GM12878 (cell line): ENCODE data around the gene SLC6A11. TPM values are rescaled to one million over a fixed set of nuclear protein-coding genes. Genes with fewer than 3 reads are reported as not detected.

Source experiments
- ATAC-seq: fragments of 200-7000 bp; cut with Tn5 transposase; 3 replicates; pipeline ENCODE4 v1.9.1; 2020; ENCODE audit warnings: mild to moderate bottlenecking, moderate library complexity
- BruUV-seq: library from RNA; stranded (reverse); fragments of 400-500 nt; replicated peaks from 2 replicates; lab custom pipeline; 2021; lab: Mats Ljungman, UMichigan
- CTCF ChIA-PET: fragments of 300-600 bp; sonication (Branson Sonifier 250); formaldehyde crosslinking; extraction: SDS; loops from one replicate; lab custom pipeline; 2021; ENCODE audit warnings: inconsistent platforms; lab: Yijun Ruan, JAX
- POLR2A ChIA-PET: fragments of 350-600 bp; formaldehyde crosslinking; extraction: SDS; loops from one replicate; lab custom pipeline; 2021; ENCODE audit warnings: inconsistent platforms; lab: Charles Lee
- RAD21 ChIA-PET: fragments of 300-600 bp; sonication (Branson Sonifier 250); formaldehyde crosslinking; loops from one replicate; lab custom pipeline; 2023; ENCODE audit warnings: antibody characterized with exemption; ENCODE audit not compliant: unreplicated experiment; lab: Charles Lee
- SMC1A ChIA-PET: fragments of 300-600 bp; sonication (Branson Sonifier 250); formaldehyde crosslinking; loops from one replicate; lab custom pipeline; 2023; ENCODE audit not compliant: unreplicated experiment, uncharacterized antibody; lab: Charles Lee
- DNase-seq: peaks from one replicate; pipeline ENCODE4 v3.0.0-alpha.2; 2011; ENCODE audit warnings: low read depth, low spot score
- FAIRE-seq: peaks from 3 replicates; lab custom pipeline; 2011; peaks lifted over from hg19 to GRCh38; lab: Jason Lieb, UNC
- H2AFZ ChIP-seq: 2 replicates; pipeline ENCODE4 v1.6.0; 2011; ENCODE audit warnings: low read depth, low read length, control low read depth; ENCODE audit not compliant: control insufficient read depth
- H3K27ac ChIP-seq: 2 replicates; pipeline ENCODE4 v1.5.1; 2011; ENCODE audit warnings: control low read depth; ENCODE audit not compliant: control insufficient read depth, insufficient read depth
- H3K27me3 ChIP-seq, 2 experiments: replicated peaks in 1 of 2; 2 replicates each; pipeline versions ENCODE4 v1.6.0 to v1.6.1; 2011; ENCODE audit warnings: low read length in 1 of 2; ENCODE audit not compliant: control insufficient read depth in 2 of 2, insufficient read depth in 2 of 2
- H3K36me3 ChIP-seq, 2 experiments: 2 replicates each; pipeline ENCODE4 v1.5.1; 2011; ENCODE audit warnings: low read length in 1 of 2; ENCODE audit not compliant: control insufficient read depth in 2 of 2, insufficient read depth in 2 of 2
- H3K4me1 ChIP-seq: 2 replicates; pipeline ENCODE4 v1.6.1; 2011; ENCODE audit warnings: mild to moderate bottlenecking, low read length, moderate library complexity, mixed read lengths; ENCODE audit not compliant: control insufficient read depth, insufficient read depth
- H3K4me2 ChIP-seq: 2 replicates; pipeline ENCODE4 v1.6.0; 2011; ENCODE audit warnings: control low read depth; ENCODE audit not compliant: control insufficient read depth, insufficient read depth
- H3K4me3 ChIP-seq: fragments of 200-600 bp; sonication (generic); 2 replicates; pipeline ENCODE4 v1.5.1; 2016
- H3K79me2 ChIP-seq: 2 replicates; pipeline ENCODE4 v1.6.0; 2011; ENCODE audit warnings: low read length; ENCODE audit not compliant: control insufficient read depth, insufficient read depth
- H3K9ac ChIP-seq: 2 replicates; pipeline ENCODE4 v1.8.0; 2011; ENCODE audit warnings: low read length, control low read depth, mixed read lengths; ENCODE audit not compliant: control insufficient read depth, insufficient read depth
- H3K9me3 ChIP-seq: replicated peaks from 3 replicates; pipeline ENCODE4 v1.5.1; 2011; ENCODE audit warnings: mild to moderate bottlenecking, low read length; ENCODE audit not compliant: control insufficient read depth, insufficient read depth
- H4K20me1 ChIP-seq: 2 replicates; pipeline ENCODE4 v1.6.0; 2011; ENCODE audit not compliant: control insufficient read depth, insufficient read depth
- MXI1 ChIP-seq: fragments of 150-350 bp; IDR thresholded peaks from 2 replicates; pipeline ENCODE4 v1.6.1; 2011; ENCODE audit warnings: low read depth, mild to moderate bottlenecking, inconsistent platforms, low read length, improper control_type of control experiment
- RFX5 ChIP-seq: IDR thresholded peaks from 2 replicates; pipeline ENCODE4 v1.6.1; 2011; ENCODE audit warnings: low read depth, low read length, improper control_type of control experiment
- ZNF687 ChIP-seq: fragments of 450-650 bp; IDR thresholded peaks from 2 replicates; pipeline ENCODE4 v1.6.1; 2017; ENCODE audit warnings: mild to moderate bottlenecking, moderate library complexity
- WGBS: methylation state at CpG from one replicate; pipeline ENCODE4 v1.1.6; 2016; ENCODE audit warnings: low lambda C conversion rate; ENCODE audit not compliant: insufficient replicate concordance, insufficient coverage; ENCODE audit errors: missing lambda C conversion rate; 5-methylcytosine and 5-hydroxymethylcytosine counted together
- in situ Hi-C: fragments of 300-500 bp; cut with MboI; formaldehyde crosslinking; loops from 9 replicates; pipeline ENCODE4 v1.14.3; 2018; ENCODE audit warnings: mixed read lengths
- intact Hi-C: fragments of 100-400 bp; cut with micrococcal nuclease; formaldehyde crosslinking; loops from one replicate; pipeline ENCODE4 v1.14.2; 2022; ENCODE audit not compliant: unreplicated experiment
- polyA plus RNA-seq, 11 experiments: library from polyadenylated mRNA; depleted of rRNA in 4 of 11; unstranded in 6 of 11; stranded (reverse) in 5 of 11; fragments of >200 nt; fragmentation: Nextera tagmentation in 4 of 11; fragmentation: Illumina TruSeq in 1 of 11; extraction: Ambion mirVana in 4 of 11; extraction: Trizol in 1 of 11; gene quantifications; 1 replicate in 1 of 11; 2 replicates in 10 of 11; pipeline versions ENCODE4 v1.2.1 to v1.2.3, GENCODE V29; 2011 to 2016; ENCODE audit warnings: inconsistent platforms in 2 of 11, missing spikeins in 2 of 11, low read depth in 1 of 11
- total RNA-seq, 4 experiments: library from RNA; depleted of rRNA in 3 of 4; stranded (reverse); fragments of >200 nt in 3 of 4; fragmentation: Illumina TruSeq in 1 of 4; extraction: Trizol in 1 of 4; gene quantifications; 2 replicates each; pipeline versions ENCODE4 v1.2.1 to v1.2.3, GENCODE V29; 2013 to 2021

SLC6A11 gene
- total and polyA plus RNA-seq, 10 of the 15 experiments (the other 5 are each of a cell fraction or from before 2014, with no cell fraction given) = not detected

- Histone ChIP-seq H3K9me3 (no peaks in the 10 kb centered on the region), H3K79me2 (no peaks in the 10 kb centered on the region), H3K27ac (no peak overlapping the region), H4K20me1 (no peaks in the 10 kb centered on the region), H3K9ac (no peak overlapping the region), H3K4me1 (no peaks in the 10 kb centered on the region), H3K27me3 (no peaks in the 10 kb centered on the region; a peak in 2 of 4 replicates), H3K4me2 (no peak overlapping the region), H3K4me3 (no peak overlapping the region), H2AFZ (no peak overlapping the region), H3K36me3 (no peaks in the 10 kb centered on the region)
- SMC1A ChIA-PET = no interaction called here
- RAD21 ChIA-PET = no interaction called here
- intact Hi-C loops = no loop called here
- DNase-seq = no peak
- no peak for ATAC-seq
- CTCF ChIA-PET = interaction anchor here (2.1 kb wide), 1 partner anchor 14 kb away, joined by 7 read pairs; no protein-coding TSS in a partner anchor
- TF ChIP-seq RFX5 (no peak), ZNF687 (no peak), MXI1 (no peak)
- 3% methylated on average over 3 of the region's 3 CpGs for WGBS
- no peak for FAIRE-seq
- no TSS peak for BruUV-seq
- in situ Hi-C loops = no loop called here
- POLR2A ChIA-PET = no interaction called here
Measured at GRCh38 chr3:10954740-10955139, 138.7 kb downstream of the SLC6A11 start.
